GM19324 (cell line): ENCODE results near the gene PPP2R5C.
"Not testable (repeated sequence)": the region's sequence is repeated elsewhere in the genome, so short reads cannot be mapped to it uniquely, and the experiment has no call there.

Experiments
- ATAC-seq: cut with Tn5 transposase; IDR thresholded peaks from one replicate; pipeline ENCODE4 v1.9.1; 2021; ENCODE audit warnings: mild to moderate bottlenecking, moderate library complexity; ENCODE audit not compliant: unreplicated experiment, low FRiP score

The PPP2R5C gene

DNA sequence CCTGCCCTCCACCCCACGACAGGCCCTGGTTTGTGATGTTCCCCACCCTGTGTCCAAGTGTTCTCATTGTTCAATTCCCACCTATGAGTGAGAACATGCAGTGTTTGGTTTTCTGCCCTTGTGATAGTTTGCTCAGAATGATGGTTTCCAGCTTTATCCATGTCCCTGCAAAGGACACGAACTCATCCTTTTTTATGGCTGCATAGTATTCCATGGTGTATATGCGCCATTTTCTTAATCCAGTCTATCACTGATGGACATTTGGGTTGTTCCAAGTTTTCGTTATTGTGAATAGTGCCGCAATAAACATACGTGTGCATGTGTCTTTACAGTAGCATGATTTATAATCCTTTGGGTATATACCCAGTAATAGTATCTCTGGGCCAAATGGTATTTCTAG, 17.1 kb upstream of the PPP2R5C start:
- ATAC-seq: not testable (repeated sequence)

DNA sequence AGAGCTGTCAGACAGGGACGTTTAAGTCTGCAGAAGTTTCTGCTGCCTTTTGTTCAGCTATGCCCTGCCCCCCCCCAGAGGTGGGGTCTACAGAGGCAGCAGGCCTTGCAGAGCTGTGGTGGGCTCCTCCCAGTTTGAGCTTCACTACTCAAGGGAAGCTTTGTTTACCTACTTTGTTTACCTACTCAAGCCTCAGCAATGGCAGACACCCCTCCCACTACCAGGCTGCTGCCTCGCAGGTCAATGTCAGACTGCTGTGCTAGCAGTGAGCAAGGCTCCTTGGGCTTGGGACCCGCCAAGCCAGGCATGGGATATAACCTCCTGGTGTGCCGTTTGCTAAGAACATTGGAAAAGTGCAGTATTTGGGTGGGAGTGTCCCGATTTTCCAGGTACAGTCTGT, 11.8 kb upstream of the PPP2R5C start:
- not testable (repeated sequence) for ATAC-seq

- no peak for ATAC-seq
Measured at GRCh38 chr14:101754893-101755292, 6.6 kb upstream of the PPP2R5C start.

DNA sequence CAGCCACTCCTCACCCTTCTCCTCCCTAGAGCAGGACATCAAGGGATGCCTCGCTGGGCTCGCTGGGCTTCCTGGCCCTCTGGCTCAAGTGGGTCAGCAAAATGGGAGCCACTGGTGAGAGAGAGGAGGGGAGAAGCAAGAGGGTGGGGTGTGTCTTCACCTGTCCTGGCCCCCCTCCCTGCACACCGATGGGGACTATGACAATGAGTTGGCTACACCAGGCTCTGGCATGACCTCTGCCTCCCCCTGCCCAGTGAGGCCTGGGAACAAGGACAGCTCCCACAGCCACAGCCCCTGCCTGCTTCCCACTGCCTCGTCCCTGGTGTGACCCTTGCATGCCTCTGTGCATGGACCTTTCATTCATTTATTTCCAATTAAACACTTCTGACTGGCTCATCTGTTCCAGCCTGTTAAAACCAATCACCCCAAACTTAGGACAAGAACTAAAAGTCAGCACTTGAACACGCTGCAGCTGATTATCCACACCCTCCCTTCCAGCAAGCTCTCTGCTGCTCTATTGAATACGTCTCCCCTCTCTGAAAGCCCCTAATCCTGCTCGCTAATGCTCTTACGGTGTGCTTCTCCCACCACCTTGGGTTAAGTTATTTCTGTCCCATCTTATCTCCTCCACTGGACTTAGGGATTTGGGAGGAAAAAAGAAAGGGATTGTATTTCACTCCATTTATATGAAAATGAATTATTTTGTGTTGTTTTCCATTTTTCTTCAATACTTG, 5.8 kb upstream of the PPP2R5C start:
- ATAC-seq: no peak

GRCh38 chr14:101757064-101757838, 4.3 kb upstream of the PPP2R5C start:
- no peak for ATAC-seq

GRCh38 chr14:101757839-101758211, 3.7 kb upstream of the PPP2R5C start:
- no peak for ATAC-seq

GRCh38 chr14:101758913-101759593, 2.5 kb upstream of the PPP2R5C start:
- ATAC-seq: no peak

DNA sequence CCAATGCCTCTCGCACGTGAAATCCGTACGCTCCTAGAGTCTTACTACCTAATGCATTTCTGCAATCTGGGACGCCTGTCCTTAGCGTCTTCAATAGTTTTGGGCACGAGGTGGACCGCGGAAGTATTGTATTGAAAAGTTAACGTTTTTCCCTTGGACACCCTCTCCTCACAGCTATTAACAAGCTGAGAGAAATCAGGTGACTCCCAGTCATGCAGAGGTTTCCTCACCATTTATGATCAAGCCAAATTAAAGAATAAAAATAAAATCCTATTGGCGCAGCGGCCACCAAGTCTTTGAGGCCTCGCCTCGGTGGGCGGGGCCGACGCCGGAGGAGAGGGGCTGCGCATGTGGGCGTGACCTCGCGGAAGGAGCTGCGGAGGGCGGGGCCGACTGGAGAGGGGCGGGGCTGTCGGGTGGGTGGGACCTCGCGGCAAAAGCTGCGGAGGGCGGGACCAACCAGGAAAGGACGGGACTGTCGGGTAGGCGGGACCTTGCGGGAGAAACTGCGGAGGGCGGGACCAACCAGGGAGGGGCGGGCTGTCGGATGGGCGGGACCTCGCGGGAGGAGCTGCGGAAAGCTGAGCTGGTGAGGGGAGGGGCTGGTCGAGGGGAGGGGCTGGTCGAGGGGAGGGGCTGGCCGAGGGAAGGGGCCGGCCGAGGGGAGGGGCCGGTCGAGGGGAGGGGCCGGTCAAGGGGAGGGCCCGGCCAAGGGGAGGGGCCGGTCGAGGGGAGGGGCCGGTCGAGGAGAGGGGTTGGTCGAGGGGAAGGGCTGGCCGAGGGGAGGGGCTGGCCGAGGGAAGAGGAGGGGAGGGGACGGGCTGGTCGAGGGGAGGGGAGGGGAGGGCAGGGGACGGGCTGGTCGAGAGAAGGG, 1.1 kb upstream of the PPP2R5C start:
- peak; percentile 59 for ATAC-seq

DNA sequence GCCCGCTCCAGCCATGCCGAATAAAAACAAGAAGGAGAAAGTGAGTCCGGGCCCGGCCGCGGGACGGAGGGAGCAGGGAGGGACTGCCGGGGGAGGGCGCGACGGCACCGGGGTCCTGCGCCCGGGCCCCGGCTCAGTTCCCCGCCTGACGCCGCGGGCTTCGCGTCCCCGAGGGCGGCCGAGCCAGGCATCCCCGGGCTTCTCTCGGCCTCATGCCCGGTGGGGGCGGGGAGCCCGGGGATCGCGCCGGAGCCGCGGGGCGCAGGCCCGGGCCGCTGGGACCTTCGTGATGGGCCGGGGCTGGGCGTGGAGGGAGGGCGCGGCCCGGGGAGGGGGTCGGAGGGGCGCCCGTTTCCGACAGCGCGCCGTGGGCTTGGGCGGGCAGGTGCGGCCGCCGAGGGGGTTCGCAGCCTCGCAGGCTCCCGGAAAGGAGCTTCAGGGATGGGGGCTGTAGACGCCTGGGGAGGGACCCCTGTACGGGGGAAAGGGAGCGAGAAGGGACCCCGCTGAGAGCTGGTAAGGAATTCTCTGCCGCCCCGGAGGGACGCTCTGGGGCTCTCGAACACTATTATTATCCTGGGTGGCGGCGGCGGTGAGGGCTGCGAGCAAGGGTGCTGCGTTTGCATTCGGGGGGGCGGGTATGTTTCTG, 496 bp downstream of the PPP2R5C start:
- peak; percentile 33 for ATAC-seq

- no peak for ATAC-seq
Measured at GRCh38 chr14:101762530-101763101, 1.1 kb downstream of the PPP2R5C start.

DNA sequence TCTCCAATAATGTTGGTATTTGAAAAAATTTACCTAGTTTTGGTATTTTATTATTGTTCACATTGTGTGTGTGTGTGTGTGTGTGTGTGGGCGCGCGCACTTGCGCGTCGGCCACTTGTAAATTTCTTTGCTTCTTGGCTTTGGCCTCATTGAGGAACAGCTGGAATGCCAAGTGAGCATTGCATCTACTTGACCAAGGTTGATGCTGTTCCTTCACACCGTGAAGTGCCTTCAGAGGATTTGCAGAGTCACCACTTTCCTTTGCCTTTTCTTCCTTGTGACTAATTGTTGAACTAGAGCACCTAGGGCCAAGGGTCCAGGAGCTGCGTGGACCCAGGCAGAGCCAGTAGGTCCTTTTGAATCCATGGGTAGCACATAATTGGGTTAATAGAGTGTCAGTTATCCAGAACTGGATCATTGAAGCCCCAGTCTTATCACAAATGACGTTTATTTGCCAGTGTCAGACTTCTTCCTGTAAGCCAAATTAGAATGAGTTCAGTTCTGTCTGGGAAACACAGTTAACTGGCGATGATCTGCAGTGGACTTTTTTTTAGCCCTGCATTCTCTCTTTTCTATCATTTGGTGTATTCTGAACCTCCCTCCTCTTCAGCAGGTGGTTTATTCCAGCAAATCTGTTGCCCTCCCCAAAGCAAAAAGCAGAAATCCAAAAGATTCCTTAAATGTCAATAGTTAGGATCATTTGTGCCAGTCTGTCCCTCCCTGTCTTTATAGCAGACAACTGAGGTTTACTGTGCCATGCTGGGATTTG, 2.6 kb downstream of the PPP2R5C start:
- ATAC-seq: no peak

GRCh38 chr14:101767618-101768362, 6.3 kb downstream of the PPP2R5C start:
- ATAC-seq: no peak

GRCh38 chr14:101770183-101770582, 8.7 kb downstream of the PPP2R5C start:
- no peak for ATAC-seq

DNA sequence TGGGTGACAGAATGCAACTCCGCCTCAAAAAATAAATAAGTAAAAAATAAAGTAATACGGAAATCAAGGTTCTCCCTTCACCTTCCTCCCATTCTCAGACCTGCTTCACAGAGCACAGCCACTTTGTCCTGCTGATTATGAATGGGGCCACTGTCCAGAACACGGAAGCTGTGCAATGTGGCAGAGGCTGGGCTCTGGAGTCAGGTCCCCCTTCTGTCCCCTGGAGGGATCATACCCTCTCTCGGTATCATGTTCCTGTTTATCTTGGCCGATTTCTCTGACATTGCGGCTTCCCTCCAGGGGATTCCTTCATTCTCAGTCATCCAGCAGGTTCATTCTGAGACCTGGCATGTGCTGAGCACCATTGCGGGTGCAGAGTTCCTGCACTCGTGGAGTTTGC, 11.3 kb downstream of the PPP2R5C start:
- no peak for ATAC-seq

GRCh38 chr14:101773378-101773777, 11.9 kb downstream of the PPP2R5C start:
- no peak for ATAC-seq

DNA sequence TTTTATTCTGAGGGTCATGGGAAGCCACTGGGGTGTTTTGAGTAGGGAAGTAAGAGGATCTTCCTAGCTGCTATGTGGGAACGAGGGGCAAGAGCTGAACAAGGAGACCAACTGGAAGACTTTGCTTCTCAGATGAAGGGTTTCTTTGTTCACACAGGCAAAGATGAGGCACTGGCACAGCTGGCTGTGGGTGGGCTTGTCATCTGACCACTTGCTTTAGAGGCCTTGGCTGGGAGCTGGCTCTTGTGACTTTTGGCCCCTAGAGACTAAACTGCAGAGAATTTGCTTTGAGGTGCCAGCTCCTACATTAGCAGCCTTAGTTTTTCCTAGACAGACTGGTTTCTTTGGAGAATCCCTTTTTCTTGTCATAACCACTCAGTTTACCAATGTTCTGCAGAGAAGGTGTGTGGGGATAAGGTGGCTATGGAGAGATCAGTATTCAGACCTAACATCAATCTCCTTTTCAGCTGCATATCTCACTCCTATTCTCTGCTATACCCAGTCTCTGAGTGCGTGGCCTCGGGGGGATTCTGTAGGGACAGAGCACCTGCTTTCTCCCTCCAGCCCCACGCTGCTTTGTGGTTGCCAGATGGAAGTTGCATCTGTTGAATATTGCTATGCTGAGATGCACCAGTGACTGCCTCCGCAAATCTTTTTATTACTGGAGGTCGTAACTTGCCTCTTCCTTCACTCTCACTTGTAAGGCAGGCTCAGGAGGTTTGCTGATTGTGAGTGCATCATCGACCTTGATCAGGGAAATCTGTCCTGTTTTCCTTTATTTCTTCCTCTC, 12.7 kb downstream of the PPP2R5C start:
- ATAC-seq: no peak

- no peak for ATAC-seq
Measured at GRCh38 chr14:101774814-101775213, 13.3 kb downstream of the PPP2R5C start.
